Panc1 (cell line): Measurements from ENCODE around the gene PPP2R1A. TPM values are rescaled to one million over a fixed set of nuclear protein-coding genes. Genes with fewer than 3 reads are reported as not detected.

ENCODE experiments used
- ATAC-seq: fragments of 200-7000 bp; cut with Tn5 transposase; 2 replicates; pipeline ENCODE4 v1.9.1; 2020; ENCODE audit warnings: mild to moderate bottlenecking, moderate library complexity
- BruUV-seq: library from RNA; stranded (reverse); fragments of 400-500 nt; replicated peaks from 2 replicates; lab custom pipeline; 2021; lab: Mats Ljungman, UMichigan
- CTCF ChIA-PET: fragments of 300-600 bp; sonication (Branson Sonifier 250); formaldehyde crosslinking; loops from one replicate; lab custom pipeline; 2022; ENCODE audit warnings: antibody characterized with exemption; lab: Charles Lee
- POLR2A ChIA-PET: fragments of 300-600 bp; sonication (Branson Sonifier 250); formaldehyde crosslinking; loops from one replicate; lab custom pipeline; 2022; ENCODE audit warnings: antibody characterized with exemption; lab: Charles Lee
- DNase-seq: peaks from one replicate; pipeline ENCODE4 v3.0.0-alpha.2; 2010; ENCODE audit warnings: low read depth, low spot score
- H3K27ac ChIP-seq: 2 replicates; pipeline ENCODE4 v1.5.1; 2011; ENCODE audit warnings: mild to moderate bottlenecking, low read length, inconsistent platforms
- H3K27me3 ChIP-seq: fragments of 200-500 bp; sonication (Bioruptor generic); 2 replicates; pipeline ENCODE4 v1.6.0; 2014; ENCODE audit warnings: low read length, inconsistent platforms; ENCODE audit not compliant: control insufficient read depth, insufficient read depth
- H3K36me3 ChIP-seq: fragments of 200-500 bp; sonication (Bioruptor generic); 2 replicates; pipeline ENCODE4 v1.5.1; 2014; ENCODE audit warnings: inconsistent platforms, mild to moderate bottlenecking, low read length, moderate library complexity; ENCODE audit not compliant: control insufficient read depth, insufficient read depth
- H3K4me1 ChIP-seq: 2 replicates; pipeline ENCODE4 v1.5.1; 2011; ENCODE audit warnings: inconsistent platforms, mild to moderate bottlenecking, low read length, moderate library complexity; ENCODE audit not compliant: control insufficient read depth, insufficient read depth
- H3K4me3 ChIP-seq, 2 experiments: 2 replicates each; pipeline ENCODE4 v1.5.1; 2011 to 2012; ENCODE audit warnings: low read depth in 2 of 2, low read length in 2 of 2, mild to moderate bottlenecking in 2 of 2, inconsistent platforms in 1 of 2, moderate library complexity in 1 of 2
- H3K9me3 ChIP-seq: fragments of 200-500 bp; sonication (Bioruptor generic); 2 replicates; pipeline ENCODE4 v1.5.1; 2014; ENCODE audit warnings: low read depth, mild to moderate bottlenecking, inconsistent platforms, low read length, moderate library complexity; ENCODE audit not compliant: control insufficient read depth, insufficient read depth
- POLR2AphosphoS5 ChIP-seq: IDR thresholded peaks from 2 replicates; pipeline ENCODE4 v1.6.1; 2012; ENCODE audit warnings: mild to moderate bottlenecking, low read depth, low read length, moderate library complexity
- SIN3A ChIP-seq: IDR thresholded peaks from 2 replicates; pipeline ENCODE4 v1.6.1; 2012; ENCODE audit warnings: low read depth, mild to moderate bottlenecking, low read length, moderate library complexity, borderline replicate concordance; ENCODE audit not compliant: insufficient read depth
- TCF7L2 ChIP-seq: IDR thresholded peaks from 2 replicates; pipeline ENCODE4 v1.6.1; 2011; ENCODE audit warnings: mild to moderate bottlenecking, low read depth, low read length, inconsistent platforms
- in situ Hi-C: cut with HindIII; loops from 2 replicates; pipeline ENCODE4 v1.10.0; 2016; ENCODE audit warnings: low sequenced_read_pairs, low pct_unique_long_range_greater_than_20kb
- intact Hi-C: fragments of 100-400 bp; cut with micrococcal nuclease; formaldehyde crosslinking; loops from one replicate; pipeline ENCODE4 v1.10.0; 2022; ENCODE audit not compliant: unreplicated experiment
- total RNA-seq: library from RNA; stranded (reverse); gene quantifications from one replicate; pipeline ENCODE4 v1.2.1, GENCODE V29; 2021; ENCODE audit not compliant: unreplicated experiment
- TF ChIP-seq, protein P1 (sequence below): fragments of 450-650 bp; IDR thresholded peaks from 2 replicates; pipeline ENCODE4 v1.5.1; 2017; ENCODE audit warnings: mild to moderate bottlenecking
- TF ChIP-seq, protein P2 (sequence below), 2 experiments: IDR thresholded peaks; 2 replicates each; pipeline ENCODE4 v1.6.1; 2011 to 2012; ENCODE audit warnings: low read depth in 2 of 2, control low read depth in 1 of 2, low read length in 1 of 2, mild to moderate bottlenecking in 1 of 2, moderate library complexity in 1 of 2; ENCODE audit not compliant: insufficient read depth in 1 of 2

PPP2R1A gene
- total RNA-seq, 1 experiment from 2014 or later = 146 TPM

DNA sequence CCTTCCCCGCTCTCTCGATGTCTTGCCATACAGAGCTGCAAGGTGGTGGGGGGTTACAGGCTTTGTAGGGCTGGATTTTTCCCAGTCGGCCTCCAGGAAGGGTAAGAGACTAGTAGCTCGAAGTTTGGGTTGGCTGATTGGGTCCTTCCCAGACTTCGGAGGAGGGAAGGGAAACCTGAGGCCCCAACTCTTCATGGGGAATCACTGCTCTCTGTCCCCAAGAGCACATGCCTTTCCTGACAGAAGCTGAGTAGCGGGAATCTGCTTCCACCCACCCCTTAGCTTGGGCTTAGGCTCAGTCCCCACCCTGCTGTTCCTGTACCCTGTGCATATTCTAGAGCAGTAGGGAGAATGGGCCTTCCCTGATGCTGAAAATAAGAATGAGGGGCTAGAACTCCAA, 39.7 kb downstream of the PPP2R1A start:
- DNase-seq = no peak
- no peaks in the 10 kb centered on the region for H3K27me3 ChIP-seq
- in situ Hi-C loops = no loop called here
- POLR2A ChIA-PET = no interaction called here
- BruUV-seq = no TSS peak
- no peaks in the 10 kb centered on the region for H3K36me3 ChIP-seq
- no peak overlapping the region for H3K4me3 ChIP-seq
- TF ChIP-seq SIN3A = no peak
- TF ChIP-seq POLR2AphosphoS5 = peak; percentile 25; the same call in 1 of the 2 replicates
- H3K27ac ChIP-seq = no peak overlapping the region
- no peaks in the 10 kb centered on the region for H3K9me3 ChIP-seq
- CTCF ChIA-PET = interaction anchor here (0.6 kb wide), 1 partner anchor 27 kb away, joined by 9 read pairs; no protein-coding TSS in a partner anchor
- H3K4me1 ChIP-seq = no peaks in the 10 kb centered on the region
- intact Hi-C loops = no loop called here
- ATAC-seq = no peak

DNA sequence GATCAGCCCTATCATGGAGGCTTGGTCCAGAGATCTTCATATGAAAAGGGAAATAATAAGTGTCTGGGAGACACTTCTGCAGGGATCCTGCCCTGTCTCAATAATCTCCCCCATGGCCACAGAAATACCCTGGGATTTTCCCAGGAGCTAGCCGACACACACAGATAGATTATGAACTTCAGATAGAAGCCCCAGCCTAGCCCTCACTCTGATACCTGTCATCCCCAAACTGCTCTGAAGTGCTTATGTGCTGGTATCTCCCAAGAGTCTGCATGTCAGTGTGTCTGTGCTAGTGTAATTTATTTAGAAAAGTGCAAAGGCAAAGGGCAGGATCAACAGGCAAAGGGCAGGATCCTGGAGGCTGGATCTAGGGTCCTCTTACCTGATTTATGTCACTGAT, 40.8 kb downstream of the PPP2R1A start:
- Histone ChIP-seq H3K36me3 (no peaks in the 10 kb centered on the region), H3K9me3 (no peaks in the 10 kb centered on the region), H3K27me3 (no peaks in the 10 kb centered on the region), H3K27ac (no peak overlapping the region), H3K4me1 (no peaks in the 10 kb centered on the region), H3K4me3 (no peak overlapping the region)
- DNase-seq = no peak
- POLR2A ChIA-PET = no interaction called here
- ATAC-seq = no peak
- in situ Hi-C loops = no loop called here
- TF ChIP-seq TCF7L2 = no peak
- intact Hi-C loops = no loop called here
- CTCF ChIA-PET = no interaction called here
- BruUV-seq = no TSS peak

DNA sequence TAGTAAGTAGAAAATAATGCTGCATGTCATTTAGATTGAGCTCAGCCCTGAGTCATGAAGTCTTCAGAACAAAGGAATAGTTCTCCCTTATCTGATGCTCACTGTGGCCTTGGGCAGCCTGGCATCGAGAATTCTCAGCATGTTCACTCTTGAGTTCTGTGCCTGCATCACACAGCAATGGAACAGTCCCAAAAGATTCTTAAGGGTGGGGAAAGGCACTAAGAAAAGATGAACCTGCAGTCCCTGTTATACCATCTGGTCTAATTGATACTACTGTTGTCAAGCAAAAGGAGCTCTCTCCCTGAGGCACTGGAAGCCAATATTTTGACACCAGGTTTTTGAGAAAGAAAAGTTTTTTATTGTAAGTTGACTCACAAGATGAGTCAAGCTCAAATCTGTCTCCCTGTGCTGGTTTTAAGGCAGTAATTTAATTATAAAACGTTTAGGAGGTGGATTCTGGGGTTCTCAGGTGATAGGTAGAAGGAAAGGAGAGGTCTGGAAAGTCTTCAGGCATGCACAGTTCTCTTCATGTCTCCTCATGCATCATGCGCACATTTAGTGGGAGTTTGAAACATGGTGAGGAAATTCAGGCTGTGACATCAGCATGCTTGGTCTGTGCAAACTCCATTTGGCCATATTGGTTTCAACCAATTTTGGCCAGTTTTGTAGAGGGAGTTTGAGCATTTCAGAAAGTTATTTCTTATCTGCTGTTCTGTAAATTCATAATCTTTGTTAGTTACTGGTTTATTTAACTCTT, 41.5 kb downstream of the PPP2R1A start:
- no peaks in the 10 kb centered on the region for H3K9me3 ChIP-seq
- TF ChIP-seq TCF7L2 (no peak), POLR2AphosphoS5 (no peak), SIN3A (no peak)
- TF ChIP-seq, protein P1, sequence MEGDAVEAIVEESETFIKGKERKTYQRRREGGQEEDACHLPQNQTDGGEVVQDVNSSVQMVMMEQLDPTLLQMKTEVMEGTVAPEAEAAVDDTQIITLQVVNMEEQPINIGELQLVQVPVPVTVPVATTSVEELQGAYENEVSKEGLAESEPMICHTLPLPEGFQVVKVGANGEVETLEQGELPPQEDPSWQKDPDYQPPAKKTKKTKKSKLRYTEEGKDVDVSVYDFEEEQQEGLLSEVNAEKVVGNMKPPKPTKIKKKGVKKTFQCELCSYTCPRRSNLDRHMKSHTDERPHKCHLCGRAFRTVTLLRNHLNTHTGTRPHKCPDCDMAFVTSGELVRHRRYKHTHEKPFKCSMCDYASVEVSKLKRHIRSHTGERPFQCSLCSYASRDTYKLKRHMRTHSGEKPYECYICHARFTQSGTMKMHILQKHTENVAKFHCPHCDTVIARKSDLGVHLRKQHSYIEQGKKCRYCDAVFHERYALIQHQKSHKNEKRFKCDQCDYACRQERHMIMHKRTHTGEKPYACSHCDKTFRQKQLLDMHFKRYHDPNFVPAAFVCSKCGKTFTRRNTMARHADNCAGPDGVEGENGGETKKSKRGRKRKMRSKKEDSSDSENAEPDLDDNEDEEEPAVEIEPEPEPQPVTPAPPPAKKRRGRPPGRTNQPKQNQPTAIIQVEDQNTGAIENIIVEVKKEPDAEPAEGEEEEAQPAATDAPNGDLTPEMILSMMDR = no peak
- TF ChIP-seq, protein P2, sequence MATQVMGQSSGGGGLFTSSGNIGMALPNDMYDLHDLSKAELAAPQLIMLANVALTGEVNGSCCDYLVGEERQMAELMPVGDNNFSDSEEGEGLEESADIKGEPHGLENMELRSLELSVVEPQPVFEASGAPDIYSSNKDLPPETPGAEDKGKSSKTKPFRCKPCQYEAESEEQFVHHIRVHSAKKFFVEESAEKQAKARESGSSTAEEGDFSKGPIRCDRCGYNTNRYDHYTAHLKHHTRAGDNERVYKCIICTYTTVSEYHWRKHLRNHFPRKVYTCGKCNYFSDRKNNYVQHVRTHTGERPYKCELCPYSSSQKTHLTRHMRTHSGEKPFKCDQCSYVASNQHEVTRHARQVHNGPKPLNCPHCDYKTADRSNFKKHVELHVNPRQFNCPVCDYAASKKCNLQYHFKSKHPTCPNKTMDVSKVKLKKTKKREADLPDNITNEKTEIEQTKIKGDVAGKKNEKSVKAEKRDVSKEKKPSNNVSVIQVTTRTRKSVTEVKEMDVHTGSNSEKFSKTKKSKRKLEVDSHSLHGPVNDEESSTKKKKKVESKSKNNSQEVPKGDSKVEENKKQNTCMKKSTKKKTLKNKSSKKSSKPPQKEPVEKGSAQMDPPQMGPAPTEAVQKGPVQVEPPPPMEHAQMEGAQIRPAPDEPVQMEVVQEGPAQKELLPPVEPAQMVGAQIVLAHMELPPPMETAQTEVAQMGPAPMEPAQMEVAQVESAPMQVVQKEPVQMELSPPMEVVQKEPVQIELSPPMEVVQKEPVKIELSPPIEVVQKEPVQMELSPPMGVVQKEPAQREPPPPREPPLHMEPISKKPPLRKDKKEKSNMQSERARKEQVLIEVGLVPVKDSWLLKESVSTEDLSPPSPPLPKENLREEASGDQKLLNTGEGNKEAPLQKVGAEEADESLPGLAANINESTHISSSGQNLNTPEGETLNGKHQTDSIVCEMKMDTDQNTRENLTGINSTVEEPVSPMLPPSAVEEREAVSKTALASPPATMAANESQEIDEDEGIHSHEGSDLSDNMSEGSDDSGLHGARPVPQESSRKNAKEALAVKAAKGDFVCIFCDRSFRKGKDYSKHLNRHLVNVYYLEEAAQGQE (IDR thresholded peaks at IDR 0.05; ENCODE audit: insufficient read depth in 1 of 2, low read depth in 2 of 2, low read length in 1 of 2) = no peak
- ChIA-PET POLR2A (no interaction called here), CTCF (no interaction called here)
- in situ Hi-C loops = no loop called here
- no peaks in the 10 kb centered on the region for H3K36me3 ChIP-seq
- H3K4me1 ChIP-seq = no peaks in the 10 kb centered on the region
- no peak for DNase-seq
- H3K27me3 ChIP-seq = no peaks in the 10 kb centered on the region
- ATAC-seq = no peak; the same call in 1 of the 2 replicates
- no peak overlapping the region for H3K27ac ChIP-seq
- no TSS peak for BruUV-seq
- intact Hi-C loops = no loop called here
- H3K4me3 ChIP-seq = no peak overlapping the region
